DND-41 (cell line): Measurements from ENCODE around the gene NF1.

Experiments
- ATAC-seq: fragments of 200-7000 bp; cut with Tn5 transposase; 3 replicates; pipeline ENCODE4 v1.9.1; 2021; ENCODE audit warnings: low read depth; ENCODE audit not compliant: insufficient read depth
- DNase-seq: peaks from one replicate; pipeline ENCODE4 v3.0.0-alpha.2; 2020
- H2AFZ ChIP-seq: 2 replicates; pipeline ENCODE4 v1.6.0; 2012; ENCODE audit warnings: low read depth, low read length
- H3K27ac ChIP-seq: 2 replicates; pipeline ENCODE4 v1.5.1; 2012; ENCODE audit warnings: low read length, inconsistent platforms
- H3K27me3 ChIP-seq: fragments of 200-600 bp; sonication (generic); 2 replicates; pipeline ENCODE4 v1.6.0; 2012; ENCODE audit warnings: low read length, mild to moderate bottlenecking, inconsistent platforms; ENCODE audit not compliant: insufficient read depth, poor library complexity
- H3K36me3 ChIP-seq: 2 replicates; pipeline ENCODE4 v1.5.1; 2012; ENCODE audit warnings: low read length, inconsistent platforms; ENCODE audit not compliant: insufficient read depth
- H3K4me1 ChIP-seq: 2 replicates; pipeline ENCODE4 v1.5.1; 2012; ENCODE audit warnings: mild to moderate bottlenecking, low read length; ENCODE audit not compliant: insufficient read depth
- H3K4me2 ChIP-seq: 2 replicates; pipeline ENCODE4 v1.6.0; 2012; ENCODE audit warnings: mild to moderate bottlenecking, moderate library complexity, low read length, inconsistent platforms; ENCODE audit not compliant: insufficient read depth
- H3K4me3 ChIP-seq, 2 experiments: fragments of 200-600 bp in 1 of 2; shearing (Covaris generic) in 1 of 2; 2 replicates each; pipeline ENCODE4 v1.5.1; 2012 to 2016; ENCODE audit warnings: inconsistent platforms in 2 of 2, low read length in 2 of 2, mild to moderate bottlenecking in 2 of 2, low read depth in 1 of 2, moderate library complexity in 1 of 2
- H3K79me2 ChIP-seq: 2 replicates; pipeline ENCODE4 v1.6.0; 2012; ENCODE audit warnings: low read length, inconsistent platforms; ENCODE audit not compliant: insufficient read depth
- H3K9ac ChIP-seq: 2 replicates; pipeline ENCODE4 v1.6.0; 2012; ENCODE audit warnings: low read depth, mild to moderate bottlenecking, inconsistent platforms, low read length, moderate library complexity
- H3K9me3 ChIP-seq: 2 replicates; pipeline ENCODE4 v1.5.1; 2012; ENCODE audit warnings: low read length, moderate library complexity, mild to moderate bottlenecking, inconsistent platforms; ENCODE audit not compliant: insufficient read depth, severe bottlenecking
- H4K20me1 ChIP-seq: 2 replicates; pipeline ENCODE4 v1.6.0; 2012; ENCODE audit warnings: low read length; ENCODE audit not compliant: insufficient read depth
- CTCF ChIP-seq: IDR thresholded peaks from 2 replicates; pipeline ENCODE4 v1.5.1; 2012; ENCODE audit warnings: borderline replicate concordance, low read length, moderate library complexity, mild to moderate bottlenecking; ENCODE audit not compliant: poor library complexity, severe bottlenecking; ENCODE audit errors: extremely low read depth
- EZH2 ChIP-seq: IDR thresholded peaks from 3 replicates; pipeline ENCODE4 v1.6.1; 2012; ENCODE audit warnings: borderline replicate concordance, low read depth, mild to moderate bottlenecking, moderate library complexity, low read length, inconsistent platforms; ENCODE audit not compliant: severe bottlenecking

NF1 gene

DNA sequence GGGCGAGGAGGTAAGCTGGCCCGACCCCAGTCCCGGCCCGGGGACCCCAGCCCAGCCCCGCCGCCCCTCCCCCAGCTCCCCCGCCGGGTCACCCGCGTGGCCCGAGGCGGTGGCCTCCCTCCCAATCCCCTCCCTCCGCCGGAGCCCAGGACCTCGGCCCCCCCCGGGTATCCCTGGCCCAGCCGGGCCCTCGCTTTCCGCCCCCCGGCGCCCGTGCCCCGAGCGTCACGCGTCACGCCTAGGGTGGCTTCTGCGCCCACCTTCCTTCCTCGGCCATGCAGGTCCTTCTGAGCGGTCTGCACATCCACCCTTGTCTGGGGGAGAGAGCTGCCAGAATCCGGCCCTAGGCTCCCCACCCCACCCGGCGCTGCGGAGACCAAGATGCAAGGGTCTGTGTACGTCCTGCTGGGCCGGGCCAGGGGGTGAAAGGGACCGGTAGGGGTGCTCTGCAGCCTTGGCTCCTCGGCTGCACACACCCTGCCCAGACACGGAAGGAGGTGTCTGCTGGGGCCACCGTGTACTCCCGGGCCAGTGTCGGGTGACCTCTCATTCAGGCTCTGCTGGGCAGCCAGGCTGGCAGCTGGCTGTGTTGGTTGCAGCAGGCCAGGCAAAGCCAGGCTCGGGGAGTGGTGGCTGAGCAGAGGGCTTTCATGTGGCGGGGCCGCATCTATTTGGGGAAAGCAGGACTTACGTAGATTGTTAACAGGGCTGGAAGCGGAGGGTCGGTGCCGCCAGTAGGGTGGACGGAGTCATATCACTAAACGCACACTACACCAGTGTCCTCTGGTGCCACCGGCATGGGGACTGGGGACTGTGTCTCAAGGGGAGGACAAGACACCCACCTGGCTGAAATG lies 297.5 kb downstream of the NF1 start:
- Histone ChIP-seq H3K36me3 (no peaks in the 10 kb centered on the region), H3K27ac (no peak overlapping the region), H4K20me1 (no peaks in the 10 kb centered on the region), H3K4me1 (no peaks in the 10 kb centered on the region), H3K9ac (no peak overlapping the region), H2AFZ (no peak overlapping the region), H3K79me2 (no peaks in the 10 kb centered on the region), H3K4me3 (no peak overlapping the region), H3K27me3 (no peaks in the 10 kb centered on the region), H3K4me2 (no peak overlapping the region), H3K9me3 (no peaks in the 10 kb centered on the region)
- no peak for DNase-seq
- ATAC-seq, result no peak
- TF ChIP-seq EZH2, result no peak
- no peak for TF ChIP-seq CTCF

DNA sequence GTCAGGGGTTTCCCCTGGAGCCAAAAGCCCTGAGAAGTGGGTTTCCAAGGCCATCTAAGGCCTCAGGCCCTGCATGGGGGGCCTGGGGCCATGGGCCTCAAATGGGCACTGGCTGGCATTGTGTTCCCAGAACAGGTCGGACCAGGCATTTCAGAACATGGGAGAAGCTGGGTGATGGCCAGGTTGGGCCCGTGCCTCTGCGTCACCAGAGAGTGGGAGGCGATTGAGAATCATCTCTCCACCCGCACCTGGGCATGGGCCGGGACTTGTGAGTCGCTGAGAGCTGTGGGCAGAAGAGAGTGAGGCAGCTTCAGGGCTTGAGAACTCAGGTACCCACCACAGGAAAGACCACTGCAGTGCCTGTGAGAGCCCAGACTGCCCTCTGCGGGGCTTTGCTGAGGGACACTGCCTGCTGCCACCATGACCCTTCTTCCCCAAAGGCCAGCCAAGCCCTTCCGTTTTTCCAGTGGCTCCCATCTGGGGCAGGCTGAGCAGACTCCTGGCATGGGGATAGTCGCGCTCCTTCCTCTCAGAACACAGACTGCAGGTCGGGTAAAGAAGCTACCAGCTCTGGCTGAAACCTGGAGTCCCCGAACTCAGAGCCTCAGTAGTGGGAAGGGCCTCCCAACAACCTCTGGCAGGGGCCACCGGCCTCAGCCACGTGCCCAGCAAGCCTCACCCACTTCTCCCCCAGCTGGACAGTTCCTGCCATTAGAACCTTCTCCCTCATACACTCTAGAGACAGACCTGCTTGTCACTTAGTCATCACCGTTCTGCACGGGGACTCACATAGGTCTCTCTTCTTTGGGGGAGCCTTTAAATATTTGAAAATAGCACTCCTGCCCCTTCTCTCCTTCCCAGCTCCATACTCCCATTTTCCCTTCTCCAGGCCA lies 298.3 kb downstream of the NF1 start:
- Histone ChIP-seq H3K27me3 (no peaks in the 10 kb centered on the region), H3K9ac (no peak overlapping the region), H3K79me2 (no peaks in the 10 kb centered on the region), H2AFZ (no peak overlapping the region), H3K9me3 (no peaks in the 10 kb centered on the region), H4K20me1 (no peaks in the 10 kb centered on the region), H3K4me3 (no peak overlapping the region), H3K36me3 (no peaks in the 10 kb centered on the region), H3K4me1 (no peaks in the 10 kb centered on the region), H3K27ac (no peak overlapping the region), H3K4me2 (no peak overlapping the region)
- no peak for ATAC-seq
- no peak for TF ChIP-seq EZH2
- no peak for TF ChIP-seq CTCF
- DNase-seq, result no peak

DNA sequence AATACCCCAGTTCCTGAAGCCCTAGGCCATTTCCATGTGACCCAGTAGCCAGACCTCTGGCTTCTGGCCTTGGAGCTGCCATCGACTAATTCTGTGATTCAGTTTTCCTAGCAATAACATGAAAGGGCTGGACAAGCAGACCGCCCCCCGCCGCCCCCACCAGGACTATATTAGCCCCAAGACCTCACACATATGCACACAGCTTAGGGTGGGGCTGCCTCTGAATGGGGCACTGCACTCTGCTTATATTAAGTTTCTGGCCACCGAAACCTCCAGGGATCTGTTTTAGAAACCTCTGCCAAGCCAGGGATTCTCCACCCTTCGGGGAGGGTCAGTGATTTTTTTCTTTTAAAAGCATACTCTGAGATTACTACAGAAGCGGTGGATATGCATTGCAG lies 299.0 kb downstream of the NF1 start:
- H3K4me2 ChIP-seq, result no peak overlapping the region
- ATAC-seq, result no peak
- H3K36me3 ChIP-seq, result no peaks in the 10 kb centered on the region
- no peak overlapping the region for H3K27ac ChIP-seq
- no peaks in the 10 kb centered on the region for H4K20me1 ChIP-seq
- TF ChIP-seq CTCF, result no peak
- TF ChIP-seq EZH2, result no peak
- no peak overlapping the region for H3K9ac ChIP-seq
- H3K9me3 ChIP-seq, result no peaks in the 10 kb centered on the region
- H3K4me3 ChIP-seq, result no peak overlapping the region
- H3K79me2 ChIP-seq, result no peaks in the 10 kb centered on the region
- H3K27me3 ChIP-seq, result no peaks in the 10 kb centered on the region
- DNase-seq, result no peak
- no peaks in the 10 kb centered on the region for H3K4me1 ChIP-seq
- H2AFZ ChIP-seq, result no peak overlapping the region
